GM23338 (cell line): ENCODE measurements around the gene SZT2. TPM values are rescaled to one million over a fixed set of nuclear protein-coding genes. Genes with fewer than 3 reads are reported as not detected.

Source experiments
- ATAC-seq: fragments of 200-7000 bp; cut with Tn5 transposase; 3 replicates; pipeline ENCODE4 v1.9.1; 2020
- DNase-seq: peaks from one replicate; pipeline ENCODE4 v3.0.0-alpha.2; 2015; ENCODE audit warnings: low spot score
- H2AFZ ChIP-seq: fragments of 200-600 bp; sonication (generic); 2 replicates; pipeline ENCODE4 v1.8.0; 2016; ENCODE audit warnings: antibody characterized with exemption, mild to moderate bottlenecking, moderate library complexity
- H3F3A ChIP-seq: fragments of 200-600 bp; sonication (generic); replicated peaks from 2 replicates; pipeline ENCODE4 v1.8.0; 2017; ENCODE audit warnings: antibody characterized with exemption, mixed run types, low read depth
- H3K27ac ChIP-seq: fragments of 200-600 bp; sonication (generic); 2 replicates; pipeline ENCODE4 v1.6.1; 2016; ENCODE audit warnings: low read depth
- H3K27me3 ChIP-seq: fragments of 200-600 bp; sonication (generic); 2 replicates; pipeline ENCODE4 v1.8.0; 2016; ENCODE audit warnings: mild to moderate bottlenecking, mixed run types, moderate library complexity; ENCODE audit not compliant: insufficient read depth
- H3K36me3 ChIP-seq: fragments of 200-600 bp; sonication (generic); 2 replicates; pipeline ENCODE4 v1.8.0; 2016; ENCODE audit warnings: mild to moderate bottlenecking; ENCODE audit not compliant: insufficient read depth
- H3K4me1 ChIP-seq: fragments of 200-600 bp; sonication (generic); 2 replicates; pipeline ENCODE4 v1.8.0; 2016; ENCODE audit warnings: mild to moderate bottlenecking, moderate library complexity; ENCODE audit not compliant: insufficient read depth
- H3K4me2 ChIP-seq: fragments of 200-600 bp; sonication (generic); 2 replicates; pipeline ENCODE4 v1.7.1; 2017; ENCODE audit warnings: mixed run types
- H3K4me3 ChIP-seq: fragments of 200-600 bp; sonication (generic); 2 replicates; pipeline ENCODE4 v1.6.1; 2016; ENCODE audit warnings: mixed run types
- H3K79me2 ChIP-seq: fragments of 200-600 bp; sonication (generic); replicated peaks from 2 replicates; pipeline ENCODE4 v1.8.0; 2017; ENCODE audit warnings: mild to moderate bottlenecking; ENCODE audit not compliant: insufficient read depth
- H3K9me2 ChIP-seq: fragments of 200-600 bp; sonication (generic); 2 replicates; pipeline ENCODE4 v1.8.0; 2017; ENCODE audit not compliant: insufficient read depth
- H4K20me1 ChIP-seq: fragments of 200-600 bp; sonication (generic); replicated peaks from 2 replicates; pipeline ENCODE4 v1.8.0; 2017; ENCODE audit warnings: mild to moderate bottlenecking; ENCODE audit not compliant: insufficient read depth
- H3K27ac Mint-ChIP-seq: 2 replicates; pipeline ENCODE4 v1.8.0; 2020; ENCODE audit warnings: inconsistent platforms, mild to moderate bottlenecking, moderate library complexity, mixed read lengths
- H3K27me3 Mint-ChIP-seq: 3 replicates; pipeline ENCODE4 v1.8.0; 2022; ENCODE audit warnings: low read depth, mild to moderate bottlenecking, moderate library complexity, mixed read lengths, inconsistent platforms; ENCODE audit not compliant: insufficient read depth, poor library complexity
- H3K36me3 Mint-ChIP-seq: 3 replicates; pipeline ENCODE4 v1.8.0; 2021; ENCODE audit warnings: low read depth, mild to moderate bottlenecking, inconsistent platforms, moderate library complexity, mixed read lengths
- H3K4me1 Mint-ChIP-seq: 3 replicates; pipeline ENCODE4 v1.8.0; 2020; ENCODE audit warnings: mild to moderate bottlenecking, inconsistent platforms, mixed read lengths
- H3K4me3 Mint-ChIP-seq: 3 replicates; pipeline ENCODE4 v1.8.0; 2021; ENCODE audit warnings: moderate library complexity, mild to moderate bottlenecking, inconsistent platforms, mixed read lengths
- H3K9me3 Mint-ChIP-seq: 3 replicates; pipeline ENCODE4 v1.8.0; 2020; ENCODE audit warnings: moderate library complexity, mild to moderate bottlenecking, inconsistent platforms, mixed read lengths
- CTCF ChIP-seq, 2 experiments: fragments of 200-600 bp in 1 of 2; sonication (generic) in 1 of 2; conservative IDR thresholded peaks; 2 replicates each; pipeline versions ENCODE4 v1.5.1 to v1.6.1; 2016 to 2017; ENCODE audit warnings: antibody characterized with exemption in 2 of 2, low read depth in 2 of 2, mild to moderate bottlenecking in 2 of 2, moderate library complexity in 1 of 2
- ETS1 ChIP-seq: IDR thresholded peaks from 2 replicates; pipeline ENCODE4 v1.6.1; 2016; ENCODE audit warnings: antibody characterized with exemption
- JUNB ChIP-seq: IDR thresholded peaks from one replicate; pipeline ENCODE4 v1.6.1; 2016; ENCODE audit warnings: antibody characterized with exemption; ENCODE audit not compliant: unreplicated experiment
- POLR2AphosphoS5 ChIP-seq: IDR thresholded peaks from 2 replicates; pipeline ENCODE4 v1.6.1; 2016; ENCODE audit warnings: antibody characterized with exemption, low read depth
- REST ChIP-seq: IDR thresholded peaks from one replicate; pipeline ENCODE4 v1.6.1; 2018; ENCODE audit warnings: antibody characterized with exemption; ENCODE audit not compliant: unreplicated experiment
- STAT1 ChIP-seq: IDR thresholded peaks from one replicate; pipeline ENCODE4 v1.6.1; 2016; ENCODE audit warnings: antibody characterized with exemption; ENCODE audit not compliant: unreplicated experiment
- ZNF114 ChIP-seq: fragments of 250-450 bp; sonication (Bioruptor Pico); IDR thresholded peaks from 2 replicates; pipeline ENCODE4 v1.5.0; 2020; ENCODE audit warnings: mild to moderate bottlenecking, moderate library complexity
- ZNF331 ChIP-seq: fragments of 250-450 bp; sonication (Bioruptor Pico); IDR thresholded peaks from 2 replicates; pipeline ENCODE4 v1.5.0; 2020; ENCODE audit warnings: low read depth, mild to moderate bottlenecking, moderate library complexity
- ZNF462 ChIP-seq: fragments of 250-450 bp; sonication (Bioruptor Pico); IDR thresholded peaks from 2 replicates; pipeline ENCODE4 v1.5.0; 2020; ENCODE audit warnings: mild to moderate bottlenecking, moderate library complexity
- polyA plus RNA-seq: library from polyadenylated mRNA; unstranded; fragments of >200 nt; fragmentation: Nextera tagmentation; extraction: Ambion mirVana; gene quantifications from 2 replicates; pipeline ENCODE4 v1.2.1, GENCODE V29; 2016
- total RNA-seq: library from RNA; depleted of rRNA; stranded (reverse); fragments of >200 nt; shearing (Covaris generic); gene quantifications from 2 replicates; pipeline ENCODE4 v1.2.3, GENCODE V29; 2014

SZT2 gene
- total and polyA plus RNA-seq, 2 experiments from 2014 or later: 4.1 to 16.1 TPM

GRCh38 chr1:43446388-43446740, 56.7 kb downstream of the SZT2 start (continued):
- TF ChIP-seq CTCF (conservative IDR thresholded peaks at IDR 0.05; ENCODE audit: low read depth in 2 of 2) (no peak), ZNF331 (CRISPR knock-in tag) (no peak), ETS1 (no peak), ZNF114 (CRISPR knock-in tag) (no peak), REST (no peak), JUNB (no peak), POLR2AphosphoS5 (no peak)

GRCh38 chr1:43446881-43447835, 57.5 kb downstream of the SZT2 start:
- H3K9me3 Mint-ChIP-seq: no peaks in the 10 kb centered on the region
- TF ChIP-seq JUNB: no peak
- TF ChIP-seq ZNF462 (CRISPR knock-in tag): no peak
- TF ChIP-seq STAT1: no peak
- Histone ChIP-seq H4K20me1 (no peaks in the 10 kb centered on the region), H2AFZ (no peak overlapping the region), H3F3A (no peaks in the 10 kb centered on the region), H3K27ac (no peak overlapping the region), H3K9me2 (no peaks in the 10 kb centered on the region), H3K79me2 (no peaks in the 10 kb centered on the region), H3K36me3 (no peaks in the 10 kb centered on the region; the same call in 1 of the 2 replicates), H3K4me2 (no peak overlapping the region), H3K27me3 (no peaks in the 10 kb centered on the region), H3K4me1 (no peaks in the 10 kb centered on the region), H3K4me3 (no peak overlapping the region)
- peaks cover 50% of the 10 kb centered on the region for H3K36me3 Mint-ChIP-seq
- no peak overlapping the region for H3K4me3 Mint-ChIP-seq
- ATAC-seq (no peak), DNase-seq (no peak)
- peaks cover 8% of the 10 kb centered on the region for H3K27me3 Mint-ChIP-seq
- H3K4me1 Mint-ChIP-seq: peaks cover 10% of the 10 kb centered on the region; the same call in 2 of the 3 replicates
- H3K27ac Mint-ChIP-seq: no peak overlapping the region; the same call in 1 of the 2 replicates
